Measurements from ENCODE around the gene DNAH8. TPM values are rescaled to one million over a fixed set of nuclear protein-coding genes. Genes with fewer than 3 reads are reported as not detected.
A peak's percentile ranks its signal among the peaks of the same experiment; 100 is the strongest.

DNAH8 gene
- total RNA-seq, 1 experiment from 2014 or later = 0.15 TPM

- BruUV-seq (replicated peaks) = no TSS peak
- intact Hi-C loops (cut with micrococcal nuclease) = no loop called here
- Histone ChIP-seq H3K27me3 (ENCODE audit: low read length) (no peaks in the 10 kb centered on the region), H3K4me2 (ENCODE audit: low read length) (no peak overlapping the region), H2AFZ (ENCODE audit: low read length) (no peak overlapping the region), H3K9ac (ENCODE audit: low read length) (no peak overlapping the region), H3K79me2 (ENCODE audit: low read length) (peaks cover 70% of the 10 kb centered on the region), H3F3A (ENCODE audit: low read length, unreplicated experiment) (no peaks in the 10 kb centered on the region), H4K20me1 (ENCODE audit: low read length) (peaks cover 17% of the 10 kb centered on the region), H3K36me3 (ENCODE audit: low read depth, low read length) (peaks cover 6% of the 10 kb centered on the region; the same call in 1 of the 2 replicates), H3K9me2 (replicated peaks; ENCODE audit: low read length) (no peaks in the 10 kb centered on the region), H3K27ac (ENCODE audit: low read length) (no peak overlapping the region), H3K4me3 (ENCODE audit: low read length) (no peak overlapping the region), H3K4me1 (ENCODE audit: insufficient read depth, low read length) (no peaks in the 10 kb centered on the region), H3K9me3 (ENCODE audit: low read length) (no peaks in the 10 kb centered on the region)
- DNase-seq (no peak), ATAC-seq (no peak)
- TF ChIP-seq EZH2 (IDR thresholded peaks at IDR 0.05; ENCODE audit: low read length, unreplicated experiment) (no peak), EZH2phosphoT487 (IDR thresholded peaks at IDR 0.05; ENCODE audit: borderline replicate concordance, low read length) (no peak), CTCF (conservative IDR thresholded peaks at IDR 0.05; ENCODE audit: low read depth, low read length) (0 out of 2 replicates have a peak, but pooled peaks have one; percentile 12)
- CTCF ChIA-PET = no interaction called here
- POLR2A ChIA-PET (ENCODE audit: unreplicated experiment) = no interaction called here
Measured at GRCh38 chr6:38688579-38689087, 26.5 kb upstream of the DNAH8 start.

- Histone ChIP-seq H4K20me1 (ENCODE audit: low read length) (peaks cover 20% of the 10 kb centered on the region), H3K4me1 (ENCODE audit: insufficient read depth, low read length) (no peaks in the 10 kb centered on the region), H3K4me3 (ENCODE audit: low read length) (no peak overlapping the region), H3K36me3 (ENCODE audit: low read depth, low read length) (peaks cover 9% of the 10 kb centered on the region), H3K9me3 (ENCODE audit: low read length) (no peaks in the 10 kb centered on the region), H3K9ac (ENCODE audit: low read length) (no peak overlapping the region), H3K27ac (ENCODE audit: low read length) (no peak overlapping the region), H2AFZ (ENCODE audit: low read length) (no peak overlapping the region), H3K79me2 (ENCODE audit: low read length) (peaks cover 84% of the 10 kb centered on the region), H3K4me2 (ENCODE audit: low read length) (no peak overlapping the region), H3K27me3 (ENCODE audit: low read length) (no peaks in the 10 kb centered on the region), H3K9me2 (replicated peaks; ENCODE audit: low read length) (no peaks in the 10 kb centered on the region), H3F3A (ENCODE audit: low read length, unreplicated experiment) (no peaks in the 10 kb centered on the region)
- ChIA-PET CTCF (no interaction called here), POLR2A (ENCODE audit: unreplicated experiment) (no interaction called here)
- ATAC-seq (no peak), DNase-seq (no peak)
- intact Hi-C loops (cut with micrococcal nuclease) = no loop called here
- no peak for TF ChIP-seq EZH2phosphoT487 (IDR thresholded peaks at IDR 0.05; ENCODE audit: borderline replicate concordance, low read length)
- TF ChIP-seq EZH2 (IDR thresholded peaks at IDR 0.05; ENCODE audit: low read length, unreplicated experiment) = no peak
- TF ChIP-seq CTCF (conservative IDR thresholded peaks at IDR 0.05; ENCODE audit: low read depth, low read length) = no peak
- no TSS peak for BruUV-seq (replicated peaks)
Measured at GRCh38 chr6:38695227-38695900, 19.7 kb upstream of the DNAH8 start.

- CTCF ChIA-PET = no interaction called here
- DNase-seq (no peak), ATAC-seq (no peak)
- intact Hi-C loops (cut with micrococcal nuclease) = no loop called here
- Histone ChIP-seq H3K9me3 (ENCODE audit: low read length) (no peaks in the 10 kb centered on the region), H3K4me3 (ENCODE audit: low read length) (no peak overlapping the region), H3K79me2 (ENCODE audit: low read length) (peaks cover 84% of the 10 kb centered on the region), H2AFZ (ENCODE audit: low read length) (no peak overlapping the region), H3K36me3 (ENCODE audit: low read depth, low read length) (peaks cover 14% of the 10 kb centered on the region), H3K4me2 (ENCODE audit: low read length) (no peak overlapping the region), H3F3A (ENCODE audit: low read length, unreplicated experiment) (no peaks in the 10 kb centered on the region), H3K4me1 (ENCODE audit: insufficient read depth, low read length) (no peaks in the 10 kb centered on the region), H3K9ac (ENCODE audit: low read length) (no peak overlapping the region), H3K27me3 (ENCODE audit: low read length) (no peaks in the 10 kb centered on the region), H4K20me1 (ENCODE audit: low read length) (peaks cover 20% of the 10 kb centered on the region), H3K27ac (ENCODE audit: low read length) (no peak overlapping the region), H3K9me2 (replicated peaks; ENCODE audit: low read length) (no peaks in the 10 kb centered on the region)
- no TSS peak for BruUV-seq (replicated peaks)
- TF ChIP-seq EZH2 (IDR thresholded peaks at IDR 0.05; ENCODE audit: low read length, unreplicated experiment) = no peak
- TF ChIP-seq EZH2phosphoT487 (IDR thresholded peaks at IDR 0.05; ENCODE audit: borderline replicate concordance, low read length) = no peak
- no peak for TF ChIP-seq CTCF (conservative IDR thresholded peaks at IDR 0.05; ENCODE audit: low read depth, low read length)
- POLR2A ChIA-PET (ENCODE audit: unreplicated experiment) = no interaction called here
Measured at GRCh38 chr6:38695933-38696332, 19.2 kb upstream of the DNAH8 start.
